GM12878 (cell line): Measurements from ENCODE around the gene MYCBP2. TPM values are rescaled to one million over a fixed set of nuclear protein-coding genes. Genes with fewer than 3 reads are reported as not detected.
A peak's percentile ranks its signal among the peaks of the same experiment; 100 is the strongest.

Source experiments
- BCL11A ChIP-seq: IDR thresholded peaks from 2 replicates; pipeline ENCODE4 v1.6.1; 2011; ENCODE audit warnings: low read depth, low read length
- BCL3 ChIP-seq: IDR thresholded peaks from 2 replicates; pipeline ENCODE4 v1.6.1; 2011; ENCODE audit warnings: borderline replicate concordance, low read depth, mild to moderate bottlenecking, moderate library complexity, low read length; ENCODE audit not compliant: insufficient read depth, poor library complexity, severe bottlenecking
- BCLAF1 ChIP-seq: fragments of 450-650 bp; IDR thresholded peaks from 2 replicates; pipeline ENCODE4 v1.6.1; 2017; ENCODE audit warnings: antibody characterized with exemption, mild to moderate bottlenecking, moderate library complexity
- CEBPB ChIP-seq, 2 experiments: fragments of 150-350 bp in 1 of 2; IDR thresholded peaks; 2 replicates each; pipeline ENCODE4 v1.6.1; 2012 to 2014; ENCODE audit warnings: low read depth in 2 of 2, low read length in 2 of 2, borderline replicate concordance in 1 of 2, inconsistent platforms in 1 of 2
- CHD1 ChIP-seq: IDR thresholded peaks from 2 replicates; pipeline ENCODE4 v1.6.1; 2012; ENCODE audit warnings: low read depth, low read length, improper control_type of control experiment
- CHD2 ChIP-seq: IDR thresholded peaks from 2 replicates; pipeline ENCODE4 v1.6.1; 2011; ENCODE audit warnings: low read depth, low read length, improper control_type of control experiment, borderline replicate concordance
- DPF2 ChIP-seq: fragments of 450-650 bp; IDR thresholded peaks from 2 replicates; pipeline ENCODE4 v1.6.1; 2017; ENCODE audit warnings: mild to moderate bottlenecking
- E2F8 ChIP-seq: fragments of 450-650 bp; IDR thresholded peaks from 2 replicates; pipeline ENCODE4 v1.6.1; 2018; ENCODE audit warnings: mild to moderate bottlenecking, low read depth, moderate library complexity; ENCODE audit not compliant: partially characterized antibody
- ETV6 ChIP-seq, 2 experiments: fragments of 450-650 bp in 1 of 2; IDR thresholded peaks in 1 of 2; conservative IDR thresholded peaks in 1 of 2; 2 replicates each; pipeline ENCODE4 v1.6.1; 2014; ENCODE audit warnings: antibody characterized with exemption in 1 of 2, borderline replicate concordance in 1 of 2, low read depth in 1 of 2, mild to moderate bottlenecking in 1 of 2, moderate library complexity in 1 of 2
- FOXK2 ChIP-seq: fragments of 450-650 bp; IDR thresholded peaks from 2 replicates; pipeline ENCODE4 v1.6.1; 2017; ENCODE audit warnings: mild to moderate bottlenecking, moderate library complexity
- IKZF1 ChIP-seq: fragments of 450-650 bp; conservative IDR thresholded peaks from 2 replicates; pipeline ENCODE4 v1.6.1; 2017; ENCODE audit warnings: antibody characterized with exemption, mild to moderate bottlenecking
- MYC ChIP-seq: IDR thresholded peaks from 2 replicates; pipeline ENCODE4 v1.6.1; 2011; ENCODE audit warnings: mild to moderate bottlenecking, low read length, moderate library complexity, inconsistent platforms; ENCODE audit not compliant: insufficient read depth, insufficient replicate concordance, insufficient read length, severe bottlenecking
- NFIC ChIP-seq: IDR thresholded peaks from 2 replicates; pipeline ENCODE4 v1.6.1; 2012; ENCODE audit warnings: low read depth, mild to moderate bottlenecking, inconsistent platforms, low read length, moderate library complexity
- NR2C2 ChIP-seq: IDR thresholded peaks from 2 replicates; pipeline ENCODE4 v1.6.1; 2011; ENCODE audit warnings: borderline replicate concordance, low read depth; ENCODE audit not compliant: control insufficient read depth, insufficient read length
- NRF1 ChIP-seq: conservative IDR thresholded peaks from 2 replicates; pipeline ENCODE4 v1.6.1; 2011; ENCODE audit warnings: mild to moderate bottlenecking, low read depth, low read length, improper control_type of control experiment
- PML ChIP-seq: IDR thresholded peaks from 2 replicates; pipeline ENCODE4 v1.6.1; 2012; ENCODE audit warnings: low read length, inconsistent platforms
- RAD21 ChIP-seq: IDR thresholded peaks from 2 replicates; pipeline ENCODE4 v1.6.1; 2011; ENCODE audit warnings: mild to moderate bottlenecking, low read depth, low read length, moderate library complexity; ENCODE audit not compliant: insufficient read depth
- RAD51 ChIP-seq: fragments of 450-650 bp; IDR thresholded peaks from 2 replicates; pipeline ENCODE4 v1.6.1; 2016; ENCODE audit warnings: moderate library complexity, mild to moderate bottlenecking, inconsistent platforms
- RCOR1 ChIP-seq: conservative IDR thresholded peaks from 2 replicates; pipeline ENCODE4 v1.6.1; 2012; ENCODE audit warnings: low read depth, low read length, improper control_type of control experiment
- SMAD5 ChIP-seq: IDR thresholded peaks from 2 replicates; pipeline ENCODE4 v1.6.1; 2016; ENCODE audit warnings: antibody characterized with exemption, low read depth
- SP1 ChIP-seq: IDR thresholded peaks from one replicate; pipeline ENCODE4 v1.6.1; 2011; ENCODE audit warnings: low read depth, low read length
- TAF1 ChIP-seq: IDR thresholded peaks from 2 replicates; pipeline ENCODE4 v1.6.1; 2011; ENCODE audit warnings: mild to moderate bottlenecking, low read depth, low read length, borderline replicate concordance
- TBL1XR1 ChIP-seq: IDR thresholded peaks from 2 replicates; pipeline ENCODE4 v1.6.1; 2012; ENCODE audit warnings: low read depth, low read length, improper control_type of control experiment
- USF1 ChIP-seq: IDR thresholded peaks from 2 replicates; pipeline ENCODE4 v1.6.1; 2011; ENCODE audit warnings: borderline replicate concordance, low read depth, mild to moderate bottlenecking, moderate library complexity, mixed read lengths, low read length; ENCODE audit not compliant: insufficient read depth; ENCODE audit errors: extremely low read length
- polyA plus RNA-seq, 11 experiments: library from polyadenylated mRNA; depleted of rRNA in 4 of 11; unstranded in 6 of 11; stranded (reverse) in 5 of 11; fragments of >200 nt; fragmentation: Nextera tagmentation in 4 of 11; fragmentation: Illumina TruSeq in 1 of 11; extraction: Ambion mirVana in 4 of 11; extraction: Trizol in 1 of 11; gene quantifications; 1 replicate in 1 of 11; 2 replicates in 10 of 11; pipeline versions ENCODE4 v1.2.1 to v1.2.3, GENCODE V29; 2011 to 2016; ENCODE audit warnings: inconsistent platforms in 2 of 11, missing spikeins in 2 of 11, low read depth in 1 of 11
- total RNA-seq, 4 experiments: library from RNA; depleted of rRNA in 3 of 4; stranded (reverse); fragments of >200 nt in 3 of 4; fragmentation: Illumina TruSeq in 1 of 4; extraction: Trizol in 1 of 4; gene quantifications; 2 replicates each; pipeline versions ENCODE4 v1.2.1 to v1.2.3, GENCODE V29; 2013 to 2021

The MYCBP2 gene
- total and polyA plus RNA-seq, 10 of the 15 experiments (the other 5 are each of a cell fraction or from before 2014, with no cell fraction given) = 51.9 to 152 (median 98.2) TPM

- no peak for TF ChIP-seq SP1
- peak; percentile 61; the same call in 1 of the 2 replicates for TF ChIP-seq PML
- TF ChIP-seq SMAD5 = no peak
- no peak for TF ChIP-seq NR2C2
- no peak for TF ChIP-seq E2F8
- no peak for TF ChIP-seq RAD51
- TF ChIP-seq RCOR1 = no peak
- no peak for TF ChIP-seq USF1
- no peak for TF ChIP-seq RAD21
- TF ChIP-seq NFIC = peak; percentile 87
- TF ChIP-seq CEBPB (IDR thresholded peaks at IDR 0.05; ENCODE audit: borderline replicate concordance in 1 of 2, low read depth in 2 of 2, low read length in 2 of 2) = no peak
- no peak for TF ChIP-seq CHD1
- 0 out of 2 replicates have a peak, but pooled peaks have one; percentile 86 for TF ChIP-seq DPF2
- no peak for TF ChIP-seq CHD2
- TF ChIP-seq BCL11A = peak; percentile 71; the same call in 1 of the 2 replicates
- no peak for TF ChIP-seq FOXK2
- peak; percentile 59 for TF ChIP-seq BCL3
- TF ChIP-seq TBL1XR1 = peak; percentile 54; the same call in 1 of the 2 replicates
- peak; percentile 71 for TF ChIP-seq IKZF1
- TF ChIP-seq MYC = no peak
- no peak for TF ChIP-seq BCLAF1
- peak in 1 of 2 experiments; percentile 90; a peak in 2 of 4 replicates for TF ChIP-seq ETV6 (conservative IDR thresholded peaks at IDR 0.05 in 1 of 2, IDR thresholded peaks at IDR 0.05 in 1 of 2; ENCODE audit: borderline replicate concordance in 1 of 2, low read depth in 1 of 2)
- TF ChIP-seq TAF1 = no peak
- no peak for TF ChIP-seq NRF1
These were observed 12.5 kb upstream of the MYCBP2 start (continued) for GRCh38 chr13:77339408-77339807.
